Measurements from ENCODE around the gene SLIT3.

SLIT3 gene

DNA sequence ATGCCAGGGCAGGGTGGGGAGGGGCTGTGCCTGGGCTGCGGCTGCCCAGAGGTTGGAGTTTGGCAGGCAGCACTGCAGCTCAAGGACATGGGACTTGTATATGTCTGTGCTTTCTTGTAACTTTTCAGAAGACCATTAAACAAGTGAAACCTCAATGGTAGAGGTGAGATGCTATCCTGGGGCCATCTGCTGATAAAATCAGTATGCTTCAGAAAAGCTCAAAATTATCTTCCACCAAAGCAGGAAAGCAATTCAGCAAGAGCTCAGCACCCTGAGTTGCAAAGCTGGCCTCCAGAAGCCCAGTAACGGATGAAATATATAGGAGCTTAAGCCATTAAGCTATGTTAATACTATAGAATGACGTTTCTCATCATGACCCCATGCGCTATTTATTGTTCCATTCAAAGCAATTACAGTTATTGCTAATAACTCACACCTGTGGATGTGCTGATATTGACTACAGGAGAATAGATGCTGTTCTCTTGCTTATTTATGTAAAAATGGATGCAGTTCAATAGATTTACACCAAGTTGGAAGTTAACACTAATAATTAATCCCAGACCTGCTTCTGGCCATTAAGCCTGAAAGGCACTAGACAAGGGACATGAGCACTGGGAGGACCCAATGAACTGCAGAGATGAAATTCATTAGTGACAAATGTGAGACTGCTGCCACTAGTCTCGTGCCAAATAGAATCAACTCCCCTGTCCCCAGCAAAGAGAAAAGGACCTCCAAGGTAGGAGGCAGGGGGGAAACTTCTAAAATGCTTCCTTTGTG lies 405.5 kb downstream of the SLIT3 start:
- no peak overlapping the region for H3K9ac ChIP-seq (ENCODE audit: insufficient read length)
- H3K36me3 ChIP-seq (ENCODE audit: insufficient read depth, low read length), result no peaks in the 10 kb centered on the region
- no peaks in the 10 kb centered on the region for H3K9me3 ChIP-seq (ENCODE audit: low read depth, low read length)
- DNase-seq (ENCODE audit: low read depth, low spot score), result no peak
- H3K4me3 ChIP-seq, result no peak overlapping the region
- TF ChIP-seq POLR2AphosphoS5 (IDR thresholded peaks at IDR 0.05; ENCODE audit: borderline replicate concordance, low read depth, low read length), result no peak
- no peak for TF ChIP-seq FOXP2 (optimal IDR thresholded peaks at IDR 0.05; ENCODE audit: control extremely low read depth, extremely low read length, insufficient read depth)
- no peak for TF ChIP-seq EZH2 (IDR thresholded peaks at IDR 0.05)
- no peak overlapping the region for H3K27ac ChIP-seq

DNA sequence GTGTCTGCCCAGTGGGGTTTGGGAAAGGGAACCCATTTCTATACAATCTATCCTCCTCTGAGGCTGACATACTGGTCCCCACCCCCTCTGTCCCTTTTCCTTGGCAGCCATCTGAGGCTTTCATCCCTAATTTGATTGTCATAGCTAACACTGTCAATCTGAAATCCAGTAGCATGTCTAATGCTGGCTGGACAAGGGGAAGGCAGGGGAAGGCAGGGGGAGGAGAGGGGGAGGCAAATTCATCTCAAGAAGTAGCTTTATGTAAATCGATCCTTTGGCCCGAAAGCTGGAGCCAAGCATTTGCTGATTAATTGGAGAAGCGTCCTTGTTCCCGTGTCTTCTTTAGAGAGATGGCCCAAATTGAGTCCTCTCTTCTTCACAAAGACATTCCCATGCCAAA lies 407.7 kb downstream of the SLIT3 start:
- Histone ChIP-seq H3K36me3 (ENCODE audit: insufficient read depth, low read length) (no peaks in the 10 kb centered on the region), H3K9me3 (ENCODE audit: low read depth, low read length) (no peaks in the 10 kb centered on the region), H3K4me3 (no peak overlapping the region), H3K27ac (no peak overlapping the region), H3K9ac (ENCODE audit: insufficient read length) (no peak overlapping the region)
- no peak for DNase-seq (ENCODE audit: low read depth, low spot score)
- TF ChIP-seq POLR2AphosphoS5 (IDR thresholded peaks at IDR 0.05; ENCODE audit: borderline replicate concordance, low read depth, low read length) (no peak), EZH2 (IDR thresholded peaks at IDR 0.05) (no peak), FOXP2 (optimal IDR thresholded peaks at IDR 0.05; ENCODE audit: control extremely low read depth, extremely low read length, insufficient read depth) (no peak)

DNA sequence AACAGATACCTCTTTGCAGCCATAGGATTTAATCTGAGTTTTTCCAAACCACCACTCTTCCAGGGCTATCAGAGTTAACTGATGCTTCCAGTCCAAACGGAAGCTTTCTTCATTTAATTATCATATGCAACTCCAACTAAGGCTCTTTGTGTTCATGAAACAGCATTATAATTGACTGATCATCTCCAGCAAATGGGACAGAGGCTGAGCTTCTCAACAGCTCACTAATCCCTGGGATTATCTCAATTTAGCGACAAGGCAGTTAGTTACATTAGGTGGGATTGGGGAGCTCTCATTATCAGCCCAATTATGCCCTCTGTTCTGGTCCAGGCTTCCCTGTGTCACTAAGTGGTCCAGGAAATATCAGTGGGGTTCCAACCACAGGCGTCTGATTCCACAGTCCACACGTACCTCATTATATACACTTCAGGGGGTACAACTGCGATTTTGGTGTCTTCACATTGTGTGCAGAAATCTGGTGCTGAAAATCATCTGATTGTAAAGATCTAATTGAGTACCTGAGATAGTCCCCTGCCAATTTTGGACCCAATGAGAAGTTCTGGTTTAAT lies 408.2 kb downstream of the SLIT3 start:
- H3K9me3 ChIP-seq (ENCODE audit: low read depth, low read length), result no peaks in the 10 kb centered on the region
- no peak for TF ChIP-seq POLR2AphosphoS5 (IDR thresholded peaks at IDR 0.05; ENCODE audit: borderline replicate concordance, low read depth, low read length)
- no peak for TF ChIP-seq EZH2 (IDR thresholded peaks at IDR 0.05)
- TF ChIP-seq FOXP2 (optimal IDR thresholded peaks at IDR 0.05; ENCODE audit: control extremely low read depth, extremely low read length, insufficient read depth), result no peak
- no peaks in the 10 kb centered on the region for H3K36me3 ChIP-seq (ENCODE audit: insufficient read depth, low read length)
- no peak for DNase-seq (ENCODE audit: low read depth, low spot score)
- H3K27ac ChIP-seq, result no peak overlapping the region
- H3K4me3 ChIP-seq, result no peak overlapping the region
- H3K9ac ChIP-seq (ENCODE audit: insufficient read length), result no peak overlapping the region

DNA sequence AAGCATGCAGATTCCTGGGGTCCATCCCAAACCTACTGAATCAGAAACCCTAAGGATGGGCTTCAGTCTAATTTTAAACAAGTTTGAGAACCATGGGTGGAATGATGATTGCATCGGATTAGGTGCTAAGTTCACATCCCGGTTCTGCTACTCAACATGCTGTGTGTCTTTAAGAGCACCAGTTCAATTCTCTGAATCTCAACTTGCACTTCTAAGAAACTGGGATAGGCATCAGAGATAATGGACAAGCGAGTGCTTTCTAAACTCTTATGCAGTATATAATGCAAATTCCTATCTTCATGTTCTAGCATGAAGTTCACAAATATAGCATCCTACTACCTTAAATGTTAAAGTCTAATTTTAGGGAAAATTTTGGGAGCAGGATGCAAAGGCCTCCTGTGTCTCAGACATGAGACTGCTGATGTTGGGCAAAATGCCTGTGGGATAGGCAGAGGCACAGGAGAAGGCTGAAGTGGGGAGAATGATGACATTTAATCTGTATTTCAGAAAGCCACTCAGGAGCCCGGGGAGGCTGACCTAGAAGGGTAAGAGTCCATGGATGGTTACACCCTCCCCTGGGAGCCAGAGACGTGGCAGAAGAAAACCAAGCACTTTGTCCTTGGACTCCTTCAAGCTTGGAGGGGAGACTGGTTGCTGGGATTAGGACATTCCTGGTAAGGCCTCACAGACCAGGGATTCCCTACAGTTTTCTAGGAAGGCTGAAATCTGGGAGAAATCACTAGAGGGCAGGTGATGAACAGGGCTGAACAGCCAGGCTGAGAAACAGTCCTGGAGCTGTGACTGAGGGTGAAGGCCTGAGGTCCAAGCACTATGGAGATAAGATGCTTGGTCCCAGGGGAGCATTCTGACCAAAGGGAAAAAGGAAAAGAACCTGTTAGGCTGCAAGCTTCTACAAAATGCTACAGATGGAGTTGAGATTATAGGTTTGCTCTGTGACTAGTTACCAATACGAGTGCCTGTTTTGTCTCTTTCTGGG lies 409.8 kb downstream of the SLIT3 start:
- TF ChIP-seq POLR2AphosphoS5 (IDR thresholded peaks at IDR 0.05; ENCODE audit: borderline replicate concordance, low read depth, low read length), result no peak
- no peak for TF ChIP-seq EZH2 (IDR thresholded peaks at IDR 0.05)
- TF ChIP-seq FOXP2 (optimal IDR thresholded peaks at IDR 0.05; ENCODE audit: control extremely low read depth, extremely low read length, insufficient read depth), result no peak
- no peaks in the 10 kb centered on the region for H3K36me3 ChIP-seq (ENCODE audit: insufficient read depth, low read length)
- H3K9ac ChIP-seq (ENCODE audit: insufficient read length), result no peak overlapping the region
- no peak for DNase-seq (ENCODE audit: low read depth, low spot score)
- no peaks in the 10 kb centered on the region for H3K9me3 ChIP-seq (ENCODE audit: low read depth, low read length)
- H3K27ac ChIP-seq, result no peak overlapping the region
- H3K4me3 ChIP-seq, result no peak overlapping the region

DNA sequence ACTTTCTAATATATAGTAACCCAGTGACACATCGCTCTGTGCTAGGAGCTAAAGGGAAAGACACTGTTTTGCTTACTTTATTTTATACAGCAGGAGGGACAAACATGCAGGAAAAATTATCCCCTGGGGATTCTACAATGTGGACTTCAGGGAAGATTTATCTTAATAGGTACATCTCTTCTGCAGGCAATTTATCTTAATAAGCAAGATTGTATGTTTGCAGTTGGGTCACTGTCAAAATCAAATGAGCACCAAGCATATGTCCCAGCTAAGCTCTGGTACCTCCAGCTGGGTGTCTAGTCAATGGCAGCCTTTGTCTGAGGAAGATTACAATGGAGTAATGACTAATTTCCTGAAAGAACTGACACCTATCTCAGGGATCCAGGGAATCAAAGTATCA lies 411.9 kb downstream of the SLIT3 start:
- Histone ChIP-seq H3K4me3 (no peak overlapping the region), H3K9ac (ENCODE audit: insufficient read length) (no peak overlapping the region), H3K36me3 (ENCODE audit: insufficient read depth, low read length) (no peaks in the 10 kb centered on the region), H3K27ac (no peak overlapping the region), H3K9me3 (ENCODE audit: low read depth, low read length) (no peaks in the 10 kb centered on the region)
- DNase-seq (ENCODE audit: low read depth, low spot score), result no peak
- TF ChIP-seq FOXP2 (optimal IDR thresholded peaks at IDR 0.05; ENCODE audit: control extremely low read depth, extremely low read length, insufficient read depth) (no peak), EZH2 (IDR thresholded peaks at IDR 0.05) (no peak), POLR2AphosphoS5 (IDR thresholded peaks at IDR 0.05; ENCODE audit: borderline replicate concordance, low read depth, low read length) (no peak)

DNA sequence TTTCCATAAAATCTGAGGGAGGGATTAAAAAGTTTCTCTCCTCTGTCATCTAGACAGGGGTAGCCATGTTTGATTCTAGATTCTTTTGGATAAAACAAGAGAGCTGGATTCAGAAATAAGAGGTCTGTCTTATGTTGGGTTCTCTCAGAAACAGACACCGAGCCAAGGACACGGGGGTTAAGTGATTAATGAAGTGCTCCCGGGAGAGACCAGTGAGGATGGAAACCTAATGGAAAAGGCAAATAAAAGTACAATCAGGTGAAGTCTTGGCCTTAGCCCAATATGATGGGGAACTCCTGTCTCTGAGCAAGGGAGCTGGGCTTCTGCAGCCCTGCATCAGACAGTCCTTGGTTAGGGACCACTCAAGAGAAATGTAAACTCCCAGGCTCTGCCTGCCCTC lies 413.0 kb downstream of the SLIT3 start:
- no peaks in the 10 kb centered on the region for H3K9me3 ChIP-seq (ENCODE audit: low read depth, low read length)
- H3K9ac ChIP-seq (ENCODE audit: insufficient read length), result no peak overlapping the region
- no peaks in the 10 kb centered on the region for H3K36me3 ChIP-seq (ENCODE audit: insufficient read depth, low read length)
- no peak for DNase-seq (ENCODE audit: low read depth, low spot score)
- no peak overlapping the region for H3K27ac ChIP-seq
- H3K4me3 ChIP-seq, result no peak overlapping the region
- no peak for TF ChIP-seq POLR2AphosphoS5 (IDR thresholded peaks at IDR 0.05; ENCODE audit: borderline replicate concordance, low read depth, low read length)
- no peak for TF ChIP-seq EZH2 (IDR thresholded peaks at IDR 0.05)
- TF ChIP-seq FOXP2 (optimal IDR thresholded peaks at IDR 0.05; ENCODE audit: control extremely low read depth, extremely low read length, insufficient read depth), result no peak

DNA sequence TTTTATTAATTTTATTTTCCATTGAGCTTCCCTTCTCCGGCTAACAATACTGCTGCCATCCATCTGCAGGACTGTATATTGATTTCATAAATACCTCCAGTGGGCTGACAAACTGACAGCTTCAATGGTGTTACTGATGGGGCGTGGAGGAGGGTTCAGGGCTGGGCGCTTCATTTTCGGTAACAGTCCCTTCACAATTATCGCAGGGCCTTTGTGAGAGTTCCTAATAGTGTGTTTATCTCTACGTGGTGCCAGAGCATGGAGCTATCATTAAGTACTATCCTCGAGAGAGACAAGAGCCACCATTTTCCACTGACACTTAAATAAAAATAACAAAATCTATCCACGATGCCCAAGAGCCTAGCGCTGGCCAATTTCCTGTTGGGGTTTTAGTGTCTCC lies 414.8 kb downstream of the SLIT3 start:
- TF ChIP-seq EZH2 (IDR thresholded peaks at IDR 0.05), result no peak
- TF ChIP-seq FOXP2 (optimal IDR thresholded peaks at IDR 0.05; ENCODE audit: control extremely low read depth, extremely low read length, insufficient read depth), result no peak
- TF ChIP-seq POLR2AphosphoS5 (IDR thresholded peaks at IDR 0.05; ENCODE audit: borderline replicate concordance, low read depth, low read length), result no peak
- Histone ChIP-seq H3K9me3 (ENCODE audit: low read depth, low read length) (no peaks in the 10 kb centered on the region), H3K9ac (ENCODE audit: insufficient read length) (no peak overlapping the region), H3K4me3 (no peak overlapping the region), H3K36me3 (ENCODE audit: insufficient read depth, low read length) (no peaks in the 10 kb centered on the region), H3K27ac (no peak overlapping the region)
- DNase-seq (ENCODE audit: low read depth, low spot score), result no peak

Measured in SK-N-MC (cell line).